ENCODE data around the gene PDE4D.

- TF ChIP-seq CTCF (conservative IDR thresholded peaks at IDR 0.05; ENCODE audit: low read depth, low read length) = no peak
- no peak for TF ChIP-seq EZH2 (IDR thresholded peaks at IDR 0.05; ENCODE audit: borderline replicate concordance, low read depth, low read length, poor library complexity, severe bottlenecking)
Observed at GRCh38 chr5:59300930-59301329, 592.6 kb downstream of the PDE4D start.
